GM10266 (cell line): ENCODE results near the gene GSDME.

Experiments used
- DNase-seq: peaks from one replicate; pipeline ENCODE4 v3.0.0; 2012; ENCODE audit errors: extremely low spot score
- CTCF ChIP-seq: IDR thresholded peaks from 2 replicates; pipeline ENCODE4 v1.5.1; 2012; ENCODE audit warnings: mild to moderate bottlenecking, low read depth; ENCODE audit not compliant: control insufficient read depth, insufficient read depth; ENCODE audit errors: missing control alignments

The GSDME gene

GRCh38 chr7:24769851-24770250, 12.6 kb upstream of the GSDME start:
- no peak for TF ChIP-seq CTCF
- DNase-seq, result no peak

GRCh38 chr7:24769014-24769830, 12.0 kb upstream of the GSDME start:
- DNase-seq, result no peak
- no peak for TF ChIP-seq CTCF

- no peak for DNase-seq
Observed at GRCh38 chr7:24767878-24768569, 10.8 kb upstream of the GSDME start.

GRCh38 chr7:24764972-24765744, 7.9 kb upstream of the GSDME start:
- TF ChIP-seq CTCF, result no peak
- DNase-seq, result no peak

More at GRCh38 chr7:24767878-24768569, 10.8 kb upstream of the GSDME start:
- no peak for TF ChIP-seq CTCF

DNA sequence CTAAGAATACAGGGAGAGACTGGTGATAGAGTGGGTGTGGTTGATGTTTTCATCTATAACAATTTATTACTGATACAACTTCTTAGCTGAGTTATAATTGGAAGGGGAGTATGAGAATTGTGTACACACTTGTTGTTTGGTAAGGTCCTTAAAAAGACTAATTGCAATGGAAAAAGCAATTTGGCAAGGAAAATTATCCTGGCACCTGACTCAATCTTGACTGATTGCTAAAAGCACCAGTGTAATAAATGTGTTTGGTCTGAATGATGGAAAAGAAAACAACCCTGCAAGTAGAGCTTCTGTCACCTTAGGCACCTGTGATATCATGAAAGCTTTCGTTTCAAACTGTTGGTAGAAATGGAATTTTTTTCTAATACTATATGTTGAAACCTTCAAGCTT, 6.7 kb upstream of the GSDME start:
- no peak for DNase-seq
- TF ChIP-seq CTCF, result no peak

DNA sequence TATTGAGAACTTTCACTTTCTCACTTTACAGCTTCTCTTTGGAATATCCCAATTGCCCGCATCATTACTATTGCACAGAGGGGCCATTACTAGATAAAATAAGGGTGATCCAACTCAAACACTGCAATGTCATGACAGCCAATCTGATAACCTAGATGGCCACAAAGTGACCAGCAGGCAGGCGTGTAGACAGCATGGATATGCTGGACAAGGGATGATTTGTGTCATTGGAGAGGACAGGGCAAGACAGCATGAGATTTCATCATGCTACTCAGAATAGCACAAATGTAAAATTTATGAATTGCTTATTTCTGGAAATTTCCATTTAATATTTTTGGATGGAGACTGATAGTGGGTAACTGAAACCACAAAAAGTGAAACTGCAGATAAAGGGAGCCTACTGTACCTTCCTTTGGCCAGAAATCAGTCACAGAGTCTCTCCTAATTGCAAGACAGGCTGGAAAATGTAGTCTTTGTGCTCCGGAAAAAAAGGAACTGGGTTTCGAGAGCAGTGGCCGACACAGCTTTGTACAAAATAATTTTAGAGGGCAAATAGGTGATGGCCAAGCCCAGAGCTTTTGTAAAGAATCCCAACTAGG, 6.1 kb upstream of the GSDME start:
- no peak for TF ChIP-seq CTCF

More for the DNA sequence above, 6.1 kb upstream of the GSDME start:
- DNase-seq, result no peak
